GM23248 (cell line): Measurements from ENCODE around the gene ERMAP. TPM values are rescaled to one million over a fixed set of nuclear protein-coding genes. Genes with fewer than 3 reads are reported as not detected.

Source experiments
- DNase-seq: peaks from one replicate; pipeline ENCODE4 v3.0.0-alpha.2; 2015
- H2AFZ ChIP-seq: fragments of 200-600 bp; sonication (generic); 2 replicates; pipeline ENCODE4 v1.6.1; 2016; ENCODE audit warnings: antibody characterized with exemption
- H3F3A ChIP-seq: fragments of 200-600 bp; sonication (generic); 2 replicates; pipeline ENCODE4 v1.6.1; 2016; ENCODE audit warnings: mild to moderate bottlenecking, antibody characterized with exemption, mixed run types; ENCODE audit not compliant: insufficient read depth
- H3K27ac ChIP-seq: fragments of 200-600 bp; sonication (generic); 2 replicates; pipeline ENCODE4 v1.5.1; 2016; ENCODE audit warnings: mild to moderate bottlenecking
- H3K27me3 ChIP-seq: fragments of 200-600 bp; sonication (generic); replicated peaks from 2 replicates; pipeline ENCODE4 v1.6.1; 2016; ENCODE audit warnings: mild to moderate bottlenecking; ENCODE audit not compliant: insufficient read depth
- H3K36me3 ChIP-seq: fragments of 200-600 bp; sonication (generic); 2 replicates; pipeline ENCODE4 v1.6.1; 2016; ENCODE audit warnings: low read depth, mild to moderate bottlenecking
- H3K4me1 ChIP-seq: fragments of 200-600 bp; sonication (generic); 2 replicates; pipeline ENCODE4 v1.6.1; 2016; ENCODE audit warnings: mild to moderate bottlenecking; ENCODE audit not compliant: insufficient read depth
- H3K4me2 ChIP-seq: fragments of 200-600 bp; sonication (generic); one replicate; pipeline ENCODE4 v1.6.1; 2016; ENCODE audit warnings: mild to moderate bottlenecking; ENCODE audit not compliant: unreplicated experiment
- H3K4me3 ChIP-seq: fragments of 200-600 bp; sonication (generic); 2 replicates; pipeline ENCODE4 v1.5.1; 2016; ENCODE audit warnings: mild to moderate bottlenecking
- H3K79me2 ChIP-seq: fragments of 200-600 bp; sonication (generic); 2 replicates; pipeline ENCODE4 v1.6.1; 2016; ENCODE audit warnings: mild to moderate bottlenecking; ENCODE audit not compliant: insufficient read depth
- H3K9ac ChIP-seq: fragments of 200-600 bp; sonication (generic); 2 replicates; pipeline ENCODE4 v1.6.1; 2016; ENCODE audit warnings: mild to moderate bottlenecking
- H3K9me2 ChIP-seq: fragments of 200-600 bp; sonication (generic); 2 replicates; pipeline ENCODE4 v1.6.1; 2016; ENCODE audit warnings: mixed run types, mild to moderate bottlenecking, moderate library complexity; ENCODE audit not compliant: insufficient read depth
- H3K9me3 ChIP-seq: fragments of 200-600 bp; sonication (generic); one replicate; pipeline ENCODE4 v1.6.1; 2017; ENCODE audit warnings: low read depth
- H4K20me1 ChIP-seq: fragments of 200-600 bp; sonication (generic); 2 replicates; pipeline ENCODE4 v1.6.0; 2016; ENCODE audit not compliant: insufficient read depth
- EZH2 ChIP-seq: fragments of 200-600 bp; sonication (generic); IDR thresholded peaks from 2 replicates; pipeline ENCODE4 v1.6.1; 2018; ENCODE audit warnings: antibody characterized with exemption, mild to moderate bottlenecking; ENCODE audit not compliant: insufficient read depth, poor library complexity, severe bottlenecking
- EZH2phosphoT487 ChIP-seq: fragments of 200-600 bp; sonication (generic); IDR thresholded peaks from 2 replicates; pipeline ENCODE4 v1.6.1; 2018; ENCODE audit warnings: antibody characterized with exemption, moderate library complexity, mild to moderate bottlenecking, low read depth; ENCODE audit not compliant: insufficient read depth
- WGBS, 2 experiments: methylation state at CpG; one replicate each; pipeline ENCODE4 v1.1.6; 2015 to 2017; ENCODE audit warnings: low lambda C conversion rate in 2 of 2, low coverage in 1 of 2; ENCODE audit errors: missing lambda C conversion rate in 2 of 2; 5-methylcytosine and 5-hydroxymethylcytosine counted together
- in situ Hi-C: fragments of 300-500 bp; cut with MboI; formaldehyde crosslinking; loops from 2 replicates; pipeline ENCODE4 v1.15.0; 2020
- polyA plus RNA-seq: library from polyadenylated mRNA; unstranded; fragments of >200 nt; fragmentation: Nextera tagmentation; extraction: Ambion mirVana; gene quantifications from 2 replicates; pipeline ENCODE4 v1.2.1, GENCODE V29; 2016
- total RNA-seq: library from RNA; depleted of rRNA; stranded (reverse); fragments of >200 nt; shearing (Covaris generic); gene quantifications from 2 replicates; pipeline ENCODE4 v1.2.3, GENCODE V29; 2014

Gene ERMAP
- total and polyA plus RNA-seq, 2 experiments from 2014 or later: 7.0 to 18.4 TPM

DNA sequence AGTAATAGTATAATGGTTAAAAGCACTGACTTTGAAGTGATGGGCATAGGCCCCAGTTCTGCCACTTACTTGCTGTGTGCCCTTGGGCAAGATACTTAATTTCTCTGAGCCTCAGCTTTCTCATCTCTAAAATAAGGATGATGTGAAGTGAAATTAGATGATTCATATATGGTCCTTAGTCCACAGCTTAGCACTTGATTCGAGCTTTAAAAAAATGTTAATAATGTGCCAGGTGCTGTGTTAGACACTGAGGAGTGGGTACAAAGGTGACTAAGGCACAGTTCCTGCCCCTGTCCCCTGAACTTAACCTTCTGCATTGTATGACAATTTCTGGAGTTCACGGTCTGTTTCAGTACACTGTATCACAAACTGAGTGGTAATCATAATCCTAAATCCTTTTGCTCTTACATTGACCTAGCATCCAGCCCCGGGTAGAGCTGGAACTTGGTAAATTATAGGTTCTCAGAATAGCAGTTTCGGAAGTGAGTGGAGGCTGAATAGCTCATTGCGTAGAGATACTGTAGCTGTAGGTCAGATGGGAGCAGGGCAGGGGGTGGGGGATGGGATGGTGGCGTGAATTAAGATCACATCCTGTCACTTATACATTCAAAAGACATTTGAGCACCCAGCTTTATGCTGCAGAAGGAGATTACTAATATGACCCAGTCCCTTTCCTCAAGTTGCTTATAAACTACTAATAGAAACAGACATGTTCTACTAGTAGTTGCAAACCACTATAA is 31.0 kb downstream of the ERMAP start:
- Histone ChIP-seq H3K9me3 (no peaks in the 10 kb centered on the region), H3K4me2 (peak overlapping the region; percentile 94), H3K4me1 (peaks cover 27% of the 10 kb centered on the region), H2AFZ (no peak overlapping the region), H3K36me3 (no peaks in the 10 kb centered on the region; the same call in 1 of the 2 replicates), H3K27ac (no peak overlapping the region), H3K4me3 (peak overlapping the region; percentile 87), H4K20me1 (no peaks in the 10 kb centered on the region), H3F3A (peaks cover 17% of the 10 kb centered on the region), H3K9ac (0 out of 2 replicates have a peak overlapping the region, but pooled peaks have one; percentile 84), H3K79me2 (peaks cover 20% of the 10 kb centered on the region), H3K9me2 (no peaks in the 10 kb centered on the region), H3K27me3 (no peaks in the 10 kb centered on the region)
- DNase-seq: no peak
- in situ Hi-C loops: no loop called here
- TF ChIP-seq EZH2 (no peak), EZH2phosphoT487 (no peak)
- WGBS, 2 experiments: 60 to 67% methylated on average over 6 of the region's 6 CpGs

DNA sequence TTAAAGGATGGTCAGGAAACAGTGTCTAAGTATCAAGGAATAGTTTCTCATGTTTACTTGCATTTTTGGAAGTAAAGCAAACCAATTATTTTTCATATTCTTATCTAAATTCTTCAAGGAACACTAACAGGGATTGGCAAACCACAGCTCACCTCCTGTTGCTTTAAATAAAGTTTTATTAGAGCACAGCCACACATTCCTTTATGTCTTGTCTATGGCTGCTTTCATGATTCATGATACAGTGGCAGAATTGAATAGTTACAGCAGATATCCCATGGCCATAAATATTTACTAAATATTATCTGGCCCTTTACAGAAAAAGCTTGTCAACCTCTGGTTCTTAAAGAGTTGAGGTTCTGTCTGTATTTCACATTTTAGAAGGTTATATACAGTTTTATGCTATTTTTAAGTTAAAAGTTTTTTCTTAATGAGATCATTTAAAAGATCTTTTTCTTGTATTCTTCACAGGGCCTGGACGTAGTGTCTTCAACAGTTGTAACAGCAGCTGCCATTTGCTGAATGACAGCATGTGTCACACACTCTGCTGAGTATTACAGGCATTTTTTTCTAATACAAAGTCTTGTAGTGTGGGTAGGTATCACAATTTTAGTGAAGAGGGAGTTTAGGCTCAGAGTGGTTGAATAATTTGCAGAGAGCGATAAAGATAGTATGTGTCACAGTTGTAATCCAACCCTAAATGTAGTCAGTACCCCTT is 32.1 kb downstream of the ERMAP start:
- WGBS, 2 experiments: 72 to 78% methylated on average over 2 of the region's 2 CpGs
- Histone ChIP-seq H3K9ac (no peak overlapping the region), H3F3A (peaks cover 13% of the 10 kb centered on the region), H3K79me2 (peaks cover 20% of the 10 kb centered on the region), H3K27ac (no peak overlapping the region), H3K36me3 (no peaks in the 10 kb centered on the region; the same call in 1 of the 2 replicates), H3K9me2 (no peaks in the 10 kb centered on the region), H2AFZ (no peak overlapping the region), H4K20me1 (no peaks in the 10 kb centered on the region), H3K4me3 (no peak overlapping the region), H3K4me2 (no peak overlapping the region), H3K9me3 (no peaks in the 10 kb centered on the region), H3K4me1 (peaks cover 27% of the 10 kb centered on the region), H3K27me3 (no peaks in the 10 kb centered on the region)
- no peak for DNase-seq
- TF ChIP-seq EZH2 (no peak), EZH2phosphoT487 (no peak)
- in situ Hi-C loops: no loop called here

DNA sequence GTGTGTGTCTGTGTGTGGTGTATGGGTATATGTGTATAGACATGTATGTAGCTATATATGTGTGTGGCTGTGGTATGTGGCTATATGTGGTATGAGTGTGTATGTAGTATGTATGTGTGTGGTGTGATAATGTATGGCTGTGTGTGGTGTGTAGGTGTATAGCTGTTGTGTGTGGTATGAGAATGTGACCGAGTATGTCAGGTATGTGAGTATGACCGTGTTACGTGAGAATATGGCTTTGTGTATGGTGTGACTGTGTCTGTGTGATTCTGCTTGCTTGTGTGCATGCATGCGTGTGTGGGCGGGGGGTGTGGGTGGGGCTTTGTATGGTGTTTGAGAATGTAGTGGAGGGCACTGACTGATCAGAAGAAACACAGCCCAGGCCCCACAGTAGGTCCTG is 33.0 kb downstream of the ERMAP start:
- Histone ChIP-seq H3K9me2 (no peaks in the 10 kb centered on the region), H3K9ac (no peak overlapping the region), H3K79me2 (peaks cover 20% of the 10 kb centered on the region), H3K36me3 (no peaks in the 10 kb centered on the region; the same call in 1 of the 2 replicates), H3K9me3 (no peaks in the 10 kb centered on the region), H3F3A (peaks cover 4% of the 10 kb centered on the region), H3K27me3 (no peaks in the 10 kb centered on the region), H3K4me1 (peaks cover 20% of the 10 kb centered on the region), H3K4me2 (no peak overlapping the region), H3K4me3 (no peak overlapping the region), H3K27ac (no peak overlapping the region), H4K20me1 (no peaks in the 10 kb centered on the region), H2AFZ (no peak overlapping the region)
- TF ChIP-seq EZH2 (no peak), EZH2phosphoT487 (no peak)
- in situ Hi-C loops: no loop called here
- DNase-seq: no peak
- WGBS, 2 experiments: 97 to 98% methylated on average over 4 to 5 of the region's 5 CpGs

DNA sequence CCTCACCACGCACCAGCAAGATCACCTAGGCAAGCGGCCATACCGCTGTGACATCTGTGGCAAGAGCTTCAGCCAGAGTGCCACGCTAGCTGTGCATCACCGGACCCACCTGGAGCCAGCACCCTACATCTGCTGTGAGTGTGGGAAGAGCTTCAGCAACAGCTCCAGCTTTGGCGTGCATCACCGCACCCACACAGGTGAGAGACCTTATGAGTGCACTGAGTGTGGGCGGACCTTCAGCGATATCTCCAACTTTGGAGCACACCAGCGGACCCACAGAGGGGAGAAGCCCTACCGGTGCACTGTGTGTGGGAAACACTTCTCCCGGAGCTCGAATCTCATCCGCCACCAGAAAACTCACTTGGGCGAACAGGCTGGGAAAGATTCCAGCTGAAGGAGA is 34.5 kb downstream of the ERMAP start:
- Histone ChIP-seq H3K36me3 (no peaks in the 10 kb centered on the region; the same call in 1 of the 2 replicates), H3K27ac (no peak overlapping the region), H3K79me2 (peaks cover 20% of the 10 kb centered on the region), H3K9me3 (no peaks in the 10 kb centered on the region), H3K27me3 (no peaks in the 10 kb centered on the region), H3K9me2 (no peaks in the 10 kb centered on the region), H3K4me3 (no peak overlapping the region), H2AFZ (no peak overlapping the region), H3K9ac (no peak overlapping the region), H3K4me2 (no peak overlapping the region), H3K4me1 (peaks cover 12% of the 10 kb centered on the region; the same call in 1 of the 2 replicates), H3F3A (no peaks in the 10 kb centered on the region), H4K20me1 (no peaks in the 10 kb centered on the region)
- no peak for DNase-seq
- WGBS, 2 experiments: 96 to 98% methylated on average over 14 to 15 of the region's 15 CpGs
- in situ Hi-C loops: no loop called here
- TF ChIP-seq EZH2phosphoT487 (no peak), EZH2 (no peak)
